ENCODE results near the gene COL6A1.

DNA sequence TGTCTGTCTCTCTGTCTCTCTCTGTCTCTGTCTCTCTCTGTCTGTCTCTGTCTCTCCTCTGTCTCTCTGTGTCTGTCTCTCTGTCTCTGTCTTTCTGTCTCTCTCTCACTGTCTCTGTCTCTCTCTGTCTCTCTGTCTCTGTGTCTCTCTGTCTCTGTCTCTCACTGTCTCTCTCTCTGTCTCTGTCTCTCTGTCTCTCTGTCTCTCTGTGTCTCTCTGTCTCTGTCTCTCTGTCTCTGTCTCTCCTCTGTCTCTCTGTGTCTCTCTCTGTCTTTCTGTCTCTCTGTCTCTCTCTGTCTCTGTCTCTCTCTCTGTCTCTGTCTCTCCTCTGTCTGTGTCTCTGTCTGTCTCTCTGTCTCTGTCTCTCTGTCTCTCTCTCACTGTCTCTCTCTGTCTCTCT is 873 bp upstream of the COL6A1 start:
- TF ChIP-seq CTCF (IDR thresholded peaks at IDR 0.05; ENCODE audit: extremely low read depth in 1 of 2, insufficient read depth in 1 of 2, low read depth in 1 of 2, low read length in 2 of 2) (no peak), EZH2 (IDR thresholded peaks at IDR 0.05; ENCODE audit: borderline replicate concordance, low read depth, low read length, severe bottlenecking) (no peak), POLR2A (IDR thresholded peaks at IDR 0.05; ENCODE audit: low read depth, low read length) (no peak), POLR2AphosphoS5 (IDR thresholded peaks at IDR 0.05; ENCODE audit: insufficient read depth, low read depth, low read length) (no peak), JUN (IDR thresholded peaks at IDR 0.05; ENCODE audit: borderline replicate concordance, insufficient read depth, insufficient read length, low read depth) (no peak), FOS (IDR thresholded peaks at IDR 0.05; ENCODE audit: borderline replicate concordance, insufficient read depth, low read length) (no peak)

Measured in endothelial cell of umbilical vein (primary cell).